ENCODE results near the gene CALML6.

The CALML6 gene

GRCh38 chr1:1966071-1966740, 51.1 kb downstream of the CALML6 start:
- Histone ChIP-seq H3K27me3 (replicated peaks; ENCODE audit: control insufficient read depth, insufficient read depth, low read length) (peaks cover 48% of the 10 kb centered on the region), H3K36me3 (ENCODE audit: control insufficient read depth, insufficient read depth, low read length, severe bottlenecking) (no peaks in the 10 kb centered on the region), H3K9me3 (ENCODE audit: control insufficient read depth, low read length) (peaks cover 6% of the 10 kb centered on the region), H3K4me3 (ENCODE audit: low read length) (no peak overlapping the region), H3K4me1 (ENCODE audit: control insufficient read depth, insufficient read depth, low read length) (peaks cover 2% of the 10 kb centered on the region), H3K9ac (ENCODE audit: low read length) (no peak overlapping the region)
- no peak for DNase-seq (ENCODE audit: low read depth)
